AG04450 (cell line): ENCODE measurements around the gene APEX1. TPM values are rescaled to one million over a fixed set of nuclear protein-coding genes. Genes with fewer than 3 reads are reported as not detected.

ENCODE experiments used
- CTCF ChIA-PET: fragments of 300-600, 350-600 bp; formaldehyde crosslinking; extraction: SDS; loops from one replicate; lab custom pipeline; 2022; ENCODE audit warnings: antibody characterized with exemption, inconsistent platforms; lab: Charles Lee
- POLR2A ChIA-PET: fragments of 350-600 bp; formaldehyde crosslinking; extraction: SDS; loops from one replicate; lab custom pipeline; 2021; ENCODE audit warnings: antibody characterized with exemption, inconsistent platforms; lab: Yijun Ruan, JAX
- DNase-seq: peaks from one replicate; pipeline ENCODE4 v3.0.0-alpha.2; 2011; ENCODE audit warnings: low read depth, low spot score
- H3K27ac ChIP-seq: one replicate; pipeline ENCODE4 v1.5.1; 2012; ENCODE audit warnings: low read depth, low read length, control low read depth
- H3K27me3 ChIP-seq: one replicate; pipeline ENCODE4 v1.6.0; 2012; ENCODE audit warnings: low read length; ENCODE audit not compliant: control insufficient read depth, insufficient read depth
- H3K4me3 ChIP-seq: 2 replicates; pipeline ENCODE4 v1.5.1; 2011; ENCODE audit warnings: mild to moderate bottlenecking, low read depth, low read length, control low read depth
- H3K9me3 ChIP-seq: 2 replicates; pipeline ENCODE4 v1.5.1; 2012; ENCODE audit warnings: low read length; ENCODE audit not compliant: control insufficient read depth, insufficient read depth
- CTCF ChIP-seq: IDR thresholded peaks from 2 replicates; pipeline ENCODE4 v1.5.1; 2011; ENCODE audit warnings: low read depth, low read length, control low read depth, inconsistent platforms
- polyA plus RNA-seq: library from polyadenylated mRNA; depleted of rRNA; stranded (reverse); fragments of >200 nt; gene quantifications from 2 replicates; pipeline ENCODE4 v1.2.3, GENCODE V29; 2011

Gene APEX1
- polyA plus RNA-seq, 1 experiment, result 240 TPM

GRCh38 chr14:20418501-20418909, 36.5 kb upstream of the APEX1 start:
- DNase-seq, result no peak
- ChIA-PET CTCF (no interaction called here), POLR2A (no interaction called here)
- H3K27me3 ChIP-seq, result no peaks in the 10 kb centered on the region
- H3K9me3 ChIP-seq, result no peaks in the 10 kb centered on the region; the same call in 1 of the 2 replicates
- TF ChIP-seq CTCF, result no peak
- H3K27ac ChIP-seq, result no peak overlapping the region
- no peak overlapping the region for H3K4me3 ChIP-seq

GRCh38 chr14:20419419-20419818, 35.6 kb upstream of the APEX1 start:
- ChIA-PET POLR2A (no interaction called here), CTCF (no interaction called here)
- TF ChIP-seq CTCF, result no peak
- Histone ChIP-seq H3K4me3 (no peak overlapping the region), H3K9me3 (no peaks in the 10 kb centered on the region), H3K27ac (no peak overlapping the region), H3K27me3 (no peaks in the 10 kb centered on the region)
- DNase-seq, result no peak

DNA sequence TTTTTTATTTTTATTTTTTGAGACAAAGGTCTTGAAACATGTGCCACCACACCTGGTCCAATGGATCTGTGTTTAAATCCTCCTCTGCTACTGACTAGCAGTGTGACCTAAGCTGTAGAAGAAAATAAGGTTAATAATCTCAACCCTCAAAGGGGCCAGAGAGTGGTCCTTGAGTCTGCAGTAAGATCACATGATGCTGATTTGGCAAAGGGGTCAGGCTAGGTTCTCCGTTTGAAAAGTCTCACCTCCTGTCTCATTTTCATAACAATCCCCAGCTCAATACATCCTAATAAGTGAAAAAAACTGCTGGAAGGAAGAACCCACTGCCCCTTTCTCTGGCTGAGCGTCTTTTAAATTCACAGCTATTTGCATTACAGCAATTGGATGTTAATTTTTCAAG, 33.8 kb upstream of the APEX1 start:
- ChIA-PET CTCF (interaction anchor here (0.6 to 1.5 kb wide), 3 partner anchors 13 to 276 kb away, joined by 3 to 7 read pairs (median 5); no protein-coding TSS in a partner anchor), POLR2A (interaction anchor here (1.1 kb wide), 1 partner anchor 78 kb away, joined by 3 read pairs; the partner anchor contains the start of gene PARP2)
- no peak for TF ChIP-seq CTCF

GRCh38 chr14:20422886-20423285, 32.1 kb upstream of the APEX1 start:
- POLR2A ChIA-PET, result interaction anchor here (1.0 kb wide), 1 partner anchor 32 kb away, joined by 3 read pairs; the partner anchor contains the start of genes APEX1 and OSGEP
- no peak for TF ChIP-seq CTCF
- CTCF ChIA-PET, result no interaction called here

More for the DNA sequence above, 33.8 kb upstream of the APEX1 start:
- Histone ChIP-seq H3K27ac (no peak overlapping the region), H3K27me3 (no peaks in the 10 kb centered on the region), H3K9me3 (no peaks in the 10 kb centered on the region), H3K4me3 (no peak overlapping the region)
- no peak for DNase-seq

GRCh38 chr14:20424851-20425250, 30.2 kb upstream of the APEX1 start:
- no peaks in the 10 kb centered on the region for H3K27me3 ChIP-seq
- ChIA-PET POLR2A (no interaction called here), CTCF (interaction anchor here (3.9 kb wide), 1 partner anchor 10 kb away, joined by 45 read pairs; no protein-coding TSS in a partner anchor)
- H3K27ac ChIP-seq, result no peak overlapping the region
- no peaks in the 10 kb centered on the region; the same call in 1 of the 2 replicates for H3K9me3 ChIP-seq
- DNase-seq, result no peak
- H3K4me3 ChIP-seq, result no peak overlapping the region
- no peak for TF ChIP-seq CTCF

More at GRCh38 chr14:20422886-20423285, 32.1 kb upstream of the APEX1 start:
- Histone ChIP-seq H3K27ac (no peak overlapping the region), H3K4me3 (no peak overlapping the region), H3K27me3 (no peaks in the 10 kb centered on the region), H3K9me3 (no peaks in the 10 kb centered on the region)
- DNase-seq, result no peak
